OCI-LY3 (cell line): ENCODE data around the gene SENP5.

Source experiments
- H2AFZ ChIP-seq: fragments of 200-600, 300-600 bp; shearing (Covaris generic); 2 replicates; pipeline ENCODE4 v1.6.0; 2014; ENCODE audit warnings: antibody characterized with exemption, low read depth, low read length
- H3K27ac ChIP-seq: fragments of 200-600, 300-600 bp; sonication (generic); 2 replicates; pipeline ENCODE4 v1.5.1; 2014; ENCODE audit warnings: mild to moderate bottlenecking, low read length, moderate library complexity, mixed read lengths
- H3K27me3 ChIP-seq: fragments of 200-600, 300-600 bp; sonication (generic); 2 replicates; pipeline ENCODE4 v1.6.1; 2014; ENCODE audit warnings: low read depth, low read length, mixed read lengths
- H3K36me3 ChIP-seq: fragments of 200-600, 300-600 bp; sonication (generic); replicated peaks from 2 replicates; pipeline ENCODE3; 2014; ENCODE audit warnings: low read depth, low read length, mixed read lengths
- H3K4me1 ChIP-seq: fragments of 300-600, 200-600 bp; sonication (generic); 2 replicates; pipeline ENCODE4 v1.6.1; 2014; ENCODE audit warnings: low read length, mixed read lengths
- H3K4me2 ChIP-seq: fragments of 200-600, 300-600 bp; sonication (generic); 2 replicates; pipeline ENCODE4 v1.6.1; 2014; ENCODE audit warnings: low read length, mixed read lengths
- H3K4me3 ChIP-seq: fragments of 300-600, 200-600 bp; sonication (generic); 2 replicates; pipeline ENCODE4 v1.5.1; 2014; ENCODE audit warnings: antibody characterized with exemption, mild to moderate bottlenecking, low read length, moderate library complexity
- H3K79me2 ChIP-seq: fragments of 300-600, 200-600 bp; shearing (Covaris generic); 2 replicates; pipeline ENCODE4 v1.6.1; 2014; ENCODE audit warnings: mild to moderate bottlenecking, low read length, mixed read lengths
- H3K9ac ChIP-seq: fragments of 300-600, 200-600 bp; shearing (Covaris generic); 2 replicates; pipeline ENCODE4 v1.6.0; 2014; ENCODE audit warnings: mild to moderate bottlenecking, low read length, moderate library complexity
- H3K9me3 ChIP-seq: fragments of 200-600, 300-600 bp; shearing (Covaris generic); 2 replicates; pipeline ENCODE4 v1.6.1; 2014; ENCODE audit warnings: low read length, mixed read lengths; ENCODE audit not compliant: insufficient read depth
- H4K20me1 ChIP-seq: fragments of 200-600, 300-600 bp; sonication (generic); 2 replicates; pipeline ENCODE4 v1.6.1; 2016; ENCODE audit warnings: low read length, mixed read lengths; ENCODE audit not compliant: insufficient read depth
- EZH2phosphoT487 ChIP-seq: fragments of 200-600 bp; shearing (Covaris generic); IDR thresholded peaks from 2 replicates; pipeline ENCODE4 v1.6.1; 2018; ENCODE audit warnings: antibody characterized with exemption, mixed run types, low read depth
- TF ChIP-seq, protein P1 (sequence below): fragments of 200-600, 300-600 bp; sonication (generic); IDR thresholded peaks from 2 replicates; pipeline ENCODE4 v1.5.1; 2014; ENCODE audit warnings: antibody characterized with exemption, low read length, low read depth

Gene SENP5

DNA sequence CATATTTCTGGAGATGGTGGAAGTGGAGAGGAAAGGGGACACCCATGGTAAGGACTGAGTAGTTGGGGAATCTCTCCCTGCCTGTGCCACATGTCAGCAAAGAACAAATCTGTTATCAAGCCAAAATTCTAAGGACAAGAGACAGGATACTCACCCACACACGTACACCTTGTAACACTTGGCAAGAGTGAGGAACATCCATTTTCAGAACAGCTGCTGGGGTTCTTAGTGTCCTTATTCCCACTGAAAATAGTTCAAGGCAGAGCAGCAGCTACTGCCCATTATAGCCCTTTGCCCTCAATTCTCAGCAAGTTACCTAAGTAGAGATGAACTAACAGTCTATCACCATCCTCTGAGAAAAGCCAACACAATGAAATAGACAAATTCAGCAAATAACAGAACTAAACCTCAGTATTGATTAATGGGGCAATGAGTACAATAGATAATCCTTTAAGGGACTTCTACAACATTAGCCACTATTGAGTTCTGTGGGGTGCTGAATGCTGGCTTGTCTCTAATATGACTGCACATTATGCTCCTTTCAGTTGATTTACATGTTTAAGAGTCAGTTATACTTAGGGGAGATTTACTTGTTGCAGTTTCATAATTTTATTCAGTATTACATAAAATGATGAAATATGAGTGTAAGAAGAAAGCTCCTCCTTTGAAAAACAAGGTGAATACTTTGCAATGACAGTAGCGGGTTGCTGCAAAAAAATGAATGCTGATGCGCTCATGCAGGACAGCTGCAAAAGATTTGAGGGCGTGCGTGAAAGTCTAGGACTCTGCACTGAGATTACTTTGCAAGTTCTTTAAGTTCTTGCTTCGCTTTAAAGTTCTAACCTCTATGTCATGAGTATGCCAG is 22.4 kb downstream of the SENP5 start:
- TF ChIP-seq, protein P1, sequence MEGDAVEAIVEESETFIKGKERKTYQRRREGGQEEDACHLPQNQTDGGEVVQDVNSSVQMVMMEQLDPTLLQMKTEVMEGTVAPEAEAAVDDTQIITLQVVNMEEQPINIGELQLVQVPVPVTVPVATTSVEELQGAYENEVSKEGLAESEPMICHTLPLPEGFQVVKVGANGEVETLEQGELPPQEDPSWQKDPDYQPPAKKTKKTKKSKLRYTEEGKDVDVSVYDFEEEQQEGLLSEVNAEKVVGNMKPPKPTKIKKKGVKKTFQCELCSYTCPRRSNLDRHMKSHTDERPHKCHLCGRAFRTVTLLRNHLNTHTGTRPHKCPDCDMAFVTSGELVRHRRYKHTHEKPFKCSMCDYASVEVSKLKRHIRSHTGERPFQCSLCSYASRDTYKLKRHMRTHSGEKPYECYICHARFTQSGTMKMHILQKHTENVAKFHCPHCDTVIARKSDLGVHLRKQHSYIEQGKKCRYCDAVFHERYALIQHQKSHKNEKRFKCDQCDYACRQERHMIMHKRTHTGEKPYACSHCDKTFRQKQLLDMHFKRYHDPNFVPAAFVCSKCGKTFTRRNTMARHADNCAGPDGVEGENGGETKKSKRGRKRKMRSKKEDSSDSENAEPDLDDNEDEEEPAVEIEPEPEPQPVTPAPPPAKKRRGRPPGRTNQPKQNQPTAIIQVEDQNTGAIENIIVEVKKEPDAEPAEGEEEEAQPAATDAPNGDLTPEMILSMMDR = no peak
- no peak for TF ChIP-seq EZH2phosphoT487
- Histone ChIP-seq H3K9me3 (no peaks in the 10 kb centered on the region), H3K4me1 (no peaks in the 10 kb centered on the region), H3K9ac (no peak overlapping the region), H3K27me3 (no peaks in the 10 kb centered on the region), H3K79me2 (peaks cover 83% of the 10 kb centered on the region), H3K4me3 (no peak overlapping the region), H3K27ac (no peak overlapping the region), H3K36me3 (peaks cover 25% of the 10 kb centered on the region), H4K20me1 (peaks cover 5% of the 10 kb centered on the region; the same call in 1 of the 2 replicates), H2AFZ (no peak overlapping the region), H3K4me2 (no peak overlapping the region)

DNA sequence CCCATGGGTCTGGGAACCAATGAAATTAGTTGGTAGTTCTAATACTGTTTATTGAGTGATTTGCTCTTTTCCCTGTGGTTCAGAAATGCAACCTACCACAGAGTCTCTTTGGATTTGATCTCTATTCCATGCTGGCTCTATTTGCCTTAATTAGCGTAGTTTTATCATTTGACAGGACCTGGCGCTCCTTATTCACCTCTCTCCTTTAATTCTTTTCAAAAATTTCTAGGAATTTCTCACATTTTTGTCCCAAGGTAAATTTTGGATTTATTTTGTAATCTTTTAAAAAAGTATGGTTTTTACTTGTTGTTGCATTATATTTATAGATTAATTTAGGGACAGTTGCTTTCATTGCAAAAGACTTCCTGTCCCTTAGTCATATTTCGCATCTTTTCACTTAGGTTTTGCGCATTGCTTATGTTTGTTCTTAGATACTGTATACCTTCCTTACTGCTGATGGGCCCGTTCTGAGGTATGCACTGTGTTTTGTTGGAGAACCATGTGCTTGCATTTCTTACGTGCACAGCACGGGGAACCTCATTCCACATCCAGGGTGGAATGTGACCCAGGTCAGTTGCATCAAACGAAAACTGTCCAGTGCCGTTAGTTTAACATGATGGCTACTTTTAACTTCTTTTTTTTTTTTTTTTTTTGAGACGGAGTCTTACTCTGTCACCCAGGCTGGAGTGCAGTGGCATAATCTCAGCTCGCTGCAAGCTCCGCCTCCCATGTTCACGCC is 27.0 kb downstream of the SENP5 start:
- no peak overlapping the region for H3K4me2 ChIP-seq
- no peak overlapping the region for H3K27ac ChIP-seq
- peaks cover 9% of the 10 kb centered on the region for H4K20me1 ChIP-seq
- no peak overlapping the region for H3K4me3 ChIP-seq
- H2AFZ ChIP-seq = no peak overlapping the region
- peaks cover 7% of the 10 kb centered on the region for H3K36me3 ChIP-seq
- no peaks in the 10 kb centered on the region for H3K9me3 ChIP-seq
- no peak overlapping the region for H3K9ac ChIP-seq
- TF ChIP-seq, protein P1 = no peak
- H3K4me1 ChIP-seq = no peaks in the 10 kb centered on the region
- no peaks in the 10 kb centered on the region for H3K27me3 ChIP-seq
- peaks cover 69% of the 10 kb centered on the region for H3K79me2 ChIP-seq

DNA sequence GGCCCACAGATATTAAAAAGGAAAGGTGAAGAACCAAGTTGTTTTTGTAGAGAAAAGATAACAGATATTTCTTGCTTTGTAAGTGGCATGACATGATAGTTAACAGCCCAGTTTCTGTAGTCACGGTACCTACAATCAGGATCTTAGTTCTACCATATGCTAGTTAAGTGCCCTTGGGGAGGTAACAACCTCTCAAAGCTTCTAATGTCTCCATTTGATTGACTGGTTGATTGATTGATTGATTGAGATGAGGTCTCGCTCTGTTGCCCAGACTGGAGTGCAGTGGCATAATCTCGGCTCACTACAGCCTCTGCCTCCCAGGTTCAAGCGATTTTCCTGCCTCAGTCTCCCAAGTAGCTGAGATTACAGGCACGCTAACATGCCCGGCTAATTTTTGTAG is 28.5 kb downstream of the SENP5 start:
- Histone ChIP-seq H3K4me1 (no peaks in the 10 kb centered on the region), H3K9me3 (no peaks in the 10 kb centered on the region), H3K27ac (no peak overlapping the region), H3K36me3 (peaks cover 10% of the 10 kb centered on the region), H3K4me2 (no peak overlapping the region), H3K79me2 (peaks cover 54% of the 10 kb centered on the region), H2AFZ (no peak overlapping the region), H4K20me1 (peaks cover 6% of the 10 kb centered on the region; the same call in 1 of the 2 replicates), H3K27me3 (no peaks in the 10 kb centered on the region), H3K9ac (no peak overlapping the region), H3K4me3 (no peak overlapping the region)
- TF ChIP-seq, protein P1 = no peak
- no peak for TF ChIP-seq EZH2phosphoT487

DNA sequence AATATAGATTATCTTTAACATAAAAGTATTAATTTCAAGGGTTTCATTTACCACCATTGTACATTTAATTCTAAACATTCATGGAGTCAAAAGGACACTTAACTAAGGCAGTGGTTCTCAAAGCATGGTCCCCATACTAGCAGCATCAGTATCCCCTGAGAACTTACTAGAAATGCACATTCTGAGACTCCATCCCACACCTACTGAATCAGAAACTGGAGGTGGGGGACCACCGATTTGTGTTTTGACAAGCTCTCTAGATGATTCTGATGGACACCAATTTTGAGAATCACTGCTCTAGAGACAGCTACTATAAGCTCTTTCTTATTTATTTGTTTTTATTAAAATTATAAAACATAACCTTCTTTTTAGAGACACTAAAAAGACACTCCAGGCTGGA is 34.0 kb downstream of the SENP5 start:
- Histone ChIP-seq H3K27ac (no peak overlapping the region), H3K36me3 (peaks cover 34% of the 10 kb centered on the region), H3K9me3 (no peaks in the 10 kb centered on the region), H3K9ac (no peak overlapping the region), H3K79me2 (peaks cover 10% of the 10 kb centered on the region), H3K27me3 (no peaks in the 10 kb centered on the region), H3K4me1 (no peaks in the 10 kb centered on the region), H3K4me2 (no peak overlapping the region), H2AFZ (no peak overlapping the region), H3K4me3 (no peak overlapping the region), H4K20me1 (no peaks in the 10 kb centered on the region)
- no peak for TF ChIP-seq EZH2phosphoT487
- TF ChIP-seq, protein P1 = no peak
